H1 (cell line): Measurements from ENCODE around the gene RAB31. TPM values are rescaled to one million over a fixed set of nuclear protein-coding genes. Genes with fewer than 3 reads are reported as not detected.

Experiments used
- CTCF ChIA-PET: fragments of 300-600 bp; sonication (Branson Sonifier 250); formaldehyde crosslinking; loops from one replicate; lab custom pipeline; 2021; ENCODE audit not compliant: partially characterized antibody; lab: Charles Lee
- POLR2A ChIA-PET: fragments of 300-600 bp; sonication (Branson Sonifier 250); formaldehyde crosslinking; loops from one replicate; lab custom pipeline; 2021; ENCODE audit warnings: inconsistent platforms; ENCODE audit not compliant: partially characterized antibody; lab: Charles Lee
- DNase-seq, 2 experiments: peaks; one replicate each; pipeline versions ENCODE4 v3.0.0 to v3.0.0-alpha.2; 2010 to 2022; ENCODE audit warnings: low spot score in 2 of 2, low read depth in 1 of 2, mixed read lengths in 1 of 2
- FAIRE-seq: peaks from 2 replicates; lab custom pipeline; 2011; peaks lifted over from hg19 to GRCh38; lab: Jason Lieb, UNC
- H2AFZ ChIP-seq: 2 replicates; pipeline ENCODE4 v1.8.1; 2012; ENCODE audit warnings: low read length, inconsistent platforms
- H2AK5ac ChIP-seq: 2 replicates; pipeline ENCODE4 v1.6.1; 2013; ENCODE audit warnings: low read depth, low read length
- H2BK120ac ChIP-seq: replicated peaks from 2 replicates; pipeline ENCODE3; 2013; ENCODE audit warnings: low read depth, low read length, inconsistent platforms
- H2BK12ac ChIP-seq: 2 replicates; pipeline ENCODE4 v1.6.1; 2013; ENCODE audit warnings: low read depth, low read length
- H2BK15ac ChIP-seq: 2 replicates; pipeline ENCODE4 v1.6.1; 2013; ENCODE audit warnings: low read length
- H2BK20ac ChIP-seq: 2 replicates; pipeline ENCODE4 v1.6.1; 2013; ENCODE audit warnings: low read length
- H2BK5ac ChIP-seq: 2 replicates; pipeline ENCODE4 v1.6.1; 2013; ENCODE audit warnings: low read depth, low read length
- H3K14ac ChIP-seq: 2 replicates; pipeline ENCODE4 v1.6.1; 2013; ENCODE audit warnings: inconsistent platforms; ENCODE audit not compliant: insufficient read length
- H3K18ac ChIP-seq: 2 replicates; pipeline ENCODE4 v1.6.1; 2013; ENCODE audit warnings: low read length; ENCODE audit errors: extremely low read depth
- H3K23ac ChIP-seq: 2 replicates; pipeline ENCODE4 v1.6.1; 2013; ENCODE audit warnings: inconsistent platforms; ENCODE audit not compliant: insufficient read length
- H3K23me2 ChIP-seq: 2 replicates; pipeline ENCODE4 v1.6.1; 2013; ENCODE audit warnings: low read depth, low read length
- H3K27ac ChIP-seq: 2 replicates; pipeline ENCODE4 v1.6.1; 2011; ENCODE audit warnings: low read depth, low read length, inconsistent platforms
- H3K27me3 ChIP-seq, 4 experiments: replicated peaks in 1 of 4; 1 replicate in 1 of 4; 2 replicates in 3 of 4; pipeline versions ENCODE4 v1.6.1 to v1.8.1; 2011 to 2013; ENCODE audit warnings: low read length in 3 of 4, mild to moderate bottlenecking in 3 of 4, inconsistent platforms in 2 of 4, mixed read lengths in 2 of 4, moderate library complexity in 1 of 4; ENCODE audit not compliant: control insufficient read depth in 3 of 4, insufficient read depth in 3 of 4; ENCODE audit errors: extremely low read depth in 1 of 4
- H3K36me3 ChIP-seq, 4 experiments: 2 replicates each; pipeline versions ENCODE4 v1.6.1 to v1.8.1; 2011 to 2013; ENCODE audit warnings: mild to moderate bottlenecking in 4 of 4, low read length in 3 of 4, moderate library complexity in 2 of 4, control low read depth in 1 of 4, inconsistent platforms in 1 of 4; ENCODE audit not compliant: insufficient read depth in 4 of 4, control insufficient read depth in 2 of 4
- H3K4ac ChIP-seq: replicated peaks from 2 replicates; pipeline ENCODE3; 2013; ENCODE audit warnings: low read length, low read depth, mixed read lengths, inconsistent platforms; ENCODE audit not compliant: insufficient read length
- H3K4me1 ChIP-seq, 4 experiments: replicated peaks in 1 of 4; 1 replicate in 1 of 4; 2 replicates in 3 of 4; pipeline versions ENCODE4 v1.6.1 to v1.8.1; 2011 to 2013; ENCODE audit warnings: low read length in 3 of 4, inconsistent platforms in 2 of 4, mixed read lengths in 1 of 4; ENCODE audit not compliant: insufficient read depth in 4 of 4, control insufficient read depth in 3 of 4
- H3K4me2 ChIP-seq, 2 experiments: 2 replicates each; pipeline versions ENCODE4 v1.6.1 to v1.8.1; 2011 to 2013; ENCODE audit warnings: low read depth in 2 of 2, low read length in 2 of 2, control low read depth in 1 of 2, inconsistent platforms in 1 of 2, mild to moderate bottlenecking in 1 of 2; ENCODE audit not compliant: insufficient read depth in 1 of 2
- H3K4me3 ChIP-seq, 4 experiments: fragments of 200-600, 300-600 bp in 1 of 4; sonication (generic), shearing (Covaris generic), sonication (Bioruptor Twin) in 1 of 4; 2 replicates each; pipeline versions ENCODE4 v1.5.1 to v1.8.1; 2011 to 2016; ENCODE audit warnings: low read length in 4 of 4, low read depth in 3 of 4, control low read depth in 2 of 4, inconsistent platforms in 2 of 4, mild to moderate bottlenecking in 2 of 4, mixed read lengths in 1 of 4, moderate library complexity in 1 of 4; ENCODE audit not compliant: insufficient read depth in 2 of 4; ENCODE audit errors: extremely low read depth in 1 of 4
- H3K56ac ChIP-seq: replicated peaks from 2 replicates; pipeline ENCODE3; 2013; ENCODE audit warnings: low read depth, mild to moderate bottlenecking, mixed read lengths, low read length, inconsistent platforms; ENCODE audit not compliant: insufficient read length
- H3K79me1 ChIP-seq: 2 replicates; pipeline ENCODE4 v1.6.1; 2013; ENCODE audit warnings: low read depth, low read length, control low read depth
- H3K79me2 ChIP-seq, 2 experiments: 2 replicates each; pipeline versions ENCODE4 v1.6.1 to v1.8.1; 2012 to 2013; ENCODE audit warnings: low read length in 2 of 2, mild to moderate bottlenecking in 2 of 2, inconsistent platforms in 1 of 2; ENCODE audit not compliant: insufficient read depth in 2 of 2, control insufficient read depth in 1 of 2
- H3K9ac ChIP-seq, 4 experiments: replicated peaks in 1 of 4; 1 replicate in 1 of 4; 2 replicates in 3 of 4; pipeline versions ENCODE4 v1.6.1 to v1.8.1; 2011 to 2013; ENCODE audit warnings: low read depth in 3 of 4, low read length in 3 of 4, control low read depth in 2 of 4, mild to moderate bottlenecking in 2 of 4, moderate library complexity in 2 of 4, inconsistent platforms in 1 of 4; ENCODE audit errors: extremely low read depth in 1 of 4
- H3K9me3 ChIP-seq, 2 experiments: 2 replicates each; pipeline versions ENCODE4 v1.6.1 to v1.8.1; 2012 to 2013; ENCODE audit warnings: mild to moderate bottlenecking in 2 of 2, moderate library complexity in 2 of 2, control low read depth in 1 of 2, inconsistent platforms in 1 of 2, low read depth in 1 of 2, low read length in 1 of 2, mixed read lengths in 1 of 2; ENCODE audit not compliant: insufficient read depth in 2 of 2
- H4K20me1 ChIP-seq, 2 experiments: replicated peaks in 1 of 2; 2 replicates each; pipeline versions ENCODE3 to v1.8.1; 2011 to 2013; ENCODE audit warnings: inconsistent platforms in 2 of 2, low read length in 2 of 2, mild to moderate bottlenecking in 1 of 2; ENCODE audit not compliant: insufficient read depth in 2 of 2, control insufficient read depth in 1 of 2
- H4K5ac ChIP-seq: 2 replicates; pipeline ENCODE4 v1.6.1; 2013; ENCODE audit warnings: low read length, low read depth, mixed read lengths, inconsistent platforms; ENCODE audit not compliant: insufficient read length
- H4K8ac ChIP-seq: 2 replicates; pipeline ENCODE4 v1.8.0; 2013; ENCODE audit warnings: mild to moderate bottlenecking, moderate library complexity, low read length, inconsistent platforms; ENCODE audit not compliant: insufficient read depth; ENCODE audit errors: extremely low read depth
- H4K91ac ChIP-seq: replicated peaks from 2 replicates; pipeline ENCODE3; 2013; ENCODE audit warnings: low read length, mixed read lengths, inconsistent platforms; ENCODE audit not compliant: insufficient read length
- CHD1 ChIP-seq: IDR thresholded peaks from 2 replicates; pipeline ENCODE4 v1.6.1; 2012; ENCODE audit warnings: low read depth, low read length, improper control_type of control experiment
- CTCF ChIP-seq, 3 experiments: IDR thresholded peaks; 1 replicate in 2 of 3; 2 replicates in 1 of 3; pipeline versions ENCODE4 v1.5.1 to v1.6.1; 2011; ENCODE audit warnings: low read length in 3 of 3, mild to moderate bottlenecking in 3 of 3, inconsistent platforms in 2 of 3, low read depth in 1 of 3, moderate library complexity in 1 of 3; ENCODE audit not compliant: insufficient read depth in 1 of 3; ENCODE audit errors: control extremely low read depth in 1 of 3
- SUZ12 ChIP-seq: fragments of 200-600 bp; sonication (generic); IDR thresholded peaks from 2 replicates; pipeline ENCODE4 v1.6.1; 2012; ENCODE audit warnings: mild to moderate bottlenecking, inconsistent platforms, low read length, moderate library complexity, mixed read lengths
- TBP ChIP-seq: IDR thresholded peaks from 2 replicates; pipeline ENCODE4 v1.6.1; 2011; ENCODE audit warnings: low read depth, low read length, improper control_type of control experiment
- WGBS, 2 experiments: shearing (Covaris generic) in 1 of 2; methylation state at CpG; one replicate each; pipeline versions ENCODE4 v1.1.6 to v1.1.7; 2013 to 2015; ENCODE audit warnings: low lambda C conversion rate in 2 of 2, mixed read lengths in 2 of 2, inconsistent platforms in 1 of 2, low coverage in 1 of 2, missing lambda C conversion rate in 1 of 2; ENCODE audit not compliant: insufficient replicate concordance in 2 of 2, insufficient coverage in 1 of 2, insufficient read length in 1 of 2; ENCODE audit errors: extremely low coverage in 1 of 2, missing lambda C conversion rate in 1 of 2; 5-methylcytosine and 5-hydroxymethylcytosine counted together
- polyA plus RNA-seq, 7 experiments: library from polyadenylated mRNA; depleted of rRNA in 3 of 7; stranded (reverse) in 5 of 7; unstranded in 2 of 7; fragments of >200 nt in 5 of 7; fragments of 200-250 nt in 2 of 7; gene quantifications; 1 replicate in 5 of 7; 2 replicates in 1 of 7; 4 replicates in 1 of 7; pipeline versions ENCODE4 v1.2.1 to v1.2.3, GENCODE V29; 2011 to 2013; ENCODE audit warnings: missing spikeins in 2 of 7, mixed read lengths in 2 of 7
- total RNA-seq: library from RNA; stranded (reverse); fragmentation: NEBNext Ultra II Directional; extraction: Animal tissue kit (Norgen Biotek cat#: 25700); gene quantifications from 2 replicates; pipeline ENCODE4 v1.2.1, GENCODE V29; 2021

RAB31 gene
- total and polyA plus RNA-seq, 2 of the 8 experiments (the other 6 are each of a cell fraction or from before 2014, with no cell fraction given), result 15.2 to 40.9 TPM

GRCh38 chr18:9765501-9765900 lies 57.4 kb downstream of the RAB31 start:
- H3K18ac ChIP-seq, result no peak overlapping the region
- no peak overlapping the region for H2BK15ac ChIP-seq
- ChIA-PET CTCF (interaction anchor here (1.0 kb wide), 1 partner anchor 10 kb away, joined by 5 read pairs; no protein-coding TSS in a partner anchor), POLR2A (no interaction called here)
- FAIRE-seq, result no peak
- H3K79me1 ChIP-seq, result 0 out of 2 replicates have a peak, but pooled peaks cover 2% of the 10 kb centered on the region
- H3K4ac ChIP-seq, result no peak overlapping the region
- H3K23me2 ChIP-seq, result no peaks in the 10 kb centered on the region
- peak in 1 of 2 experiments; percentile 38 for DNase-seq
- no peak overlapping the region for H4K91ac ChIP-seq
- no peak overlapping the region for H2BK20ac ChIP-seq
- no peak overlapping the region for H3K23ac ChIP-seq
- H4K5ac ChIP-seq, result no peak overlapping the region
- H3K14ac ChIP-seq, result no peak overlapping the region
- no peak overlapping the region for H3K27ac ChIP-seq
- H2BK120ac ChIP-seq, result no peak overlapping the region
- H4K20me1 ChIP-seq, result no peaks in the 10 kb centered on the region
- H3K9ac ChIP-seq, result no peak overlapping the region
- H3K4me3 ChIP-seq, result no peak overlapping the region
- no peak overlapping the region for H2BK12ac ChIP-seq
- no peaks in the 10 kb centered on the region for H3K9me3 ChIP-seq
- no peaks in the 10 kb centered on the region for H3K27me3 ChIP-seq
- H3K4me1 ChIP-seq, result peaks cover 0 to 8% (median 0%) of the 10 kb centered on the region in 4 experiments; a peak in 2 of 7 replicates
- H4K8ac ChIP-seq, result no peak overlapping the region
- H3K36me3 ChIP-seq, result no peaks in the 10 kb centered on the region
- no peaks in the 10 kb centered on the region for H3K79me2 ChIP-seq
- H3K56ac ChIP-seq, result no peak overlapping the region
- no peak overlapping the region for H2AFZ ChIP-seq
- no peak overlapping the region for H3K4me2 ChIP-seq
- WGBS, 2 experiments, result 83% methylated on average over 4 of the region's 4 CpGs; no CpG with 5 or more reads in 1 of the 2 experiments
- no peak overlapping the region for H2BK5ac ChIP-seq
- H2AK5ac ChIP-seq, result no peak overlapping the region
- TF ChIP-seq CHD1 (no peak), SUZ12 (no peak), CTCF (IDR thresholded peaks at IDR 0.05; ENCODE audit: control extremely low read depth in 1 of 3, insufficient read depth in 1 of 3, low read depth in 1 of 3, low read length in 3 of 3) (no peak), TBP (no peak)
